ENCODE data around the gene SREK1.
A peak's percentile ranks its signal among the peaks of the same experiment; 100 is the strongest.

Gene SREK1

GRCh38 chr5:66168226-66168625 is 24.1 kb downstream of the SREK1 start:
- H3K9me2 ChIP-seq (ENCODE audit: low read depth, low read length), result no peaks in the 10 kb centered on the region
- peaks cover 64% of the 10 kb centered on the region for H3K4me1 ChIP-seq (ENCODE audit: insufficient read depth, low read length, severe bottlenecking)
- no peak overlapping the region for H2AFZ ChIP-seq (ENCODE audit: low read length)
- no peak overlapping the region for H3K4me2 ChIP-seq (ENCODE audit: low read length)
- H4K20me1 ChIP-seq (ENCODE audit: insufficient read depth, low read length), result no peaks in the 10 kb centered on the region
- peaks cover 56% of the 10 kb centered on the region for H3K36me3 ChIP-seq (ENCODE audit: insufficient read depth, low read length)
- H3K9me3 ChIP-seq (ENCODE audit: low read length), result no peaks in the 10 kb centered on the region
- H3K27ac ChIP-seq (ENCODE audit: low read depth, low read length, poor library complexity, severe bottlenecking), result peak overlapping the region; percentile 74
- no peaks in the 10 kb centered on the region; the same call in 1 of the 2 replicates for H3K79me2 ChIP-seq (ENCODE audit: insufficient read depth, low read length)
- H3F3A ChIP-seq (ENCODE audit: insufficient read depth, low read length), result peaks cover 7% of the 10 kb centered on the region
- no peak overlapping the region for H3K9ac ChIP-seq (ENCODE audit: low read length)
- TF ChIP-seq EZH2 (IDR thresholded peaks at IDR 0.05; ENCODE audit: borderline replicate concordance, low read length) (no peak), CTCF (IDR thresholded peaks at IDR 0.05; ENCODE audit: low read length) (no peak)
- H3K4me3 ChIP-seq (ENCODE audit: low read depth, low read length, poor library complexity, severe bottlenecking), result no peak overlapping the region
- H3K27me3 ChIP-seq (ENCODE audit: insufficient read depth, low read length), result no peaks in the 10 kb centered on the region

- H3K4me1 ChIP-seq (ENCODE audit: insufficient read depth, low read length, severe bottlenecking), result peaks cover 64% of the 10 kb centered on the region
- no peaks in the 10 kb centered on the region for H3K79me2 ChIP-seq (ENCODE audit: insufficient read depth, low read length)
- H3K27ac ChIP-seq (ENCODE audit: low read depth, low read length, poor library complexity, severe bottlenecking), result peak overlapping the region; percentile 74
- TF ChIP-seq CTCF (IDR thresholded peaks at IDR 0.05; ENCODE audit: low read length), result no peak
- TF ChIP-seq EZH2 (IDR thresholded peaks at IDR 0.05; ENCODE audit: borderline replicate concordance, low read length), result no peak
- H3K4me2 ChIP-seq (ENCODE audit: low read length), result peak overlapping the region; percentile 24; the same call in 1 of the 2 replicates
- no peaks in the 10 kb centered on the region for H3K9me3 ChIP-seq (ENCODE audit: low read length)
- H3F3A ChIP-seq (ENCODE audit: insufficient read depth, low read length), result peaks cover 7% of the 10 kb centered on the region
- H2AFZ ChIP-seq (ENCODE audit: low read length), result no peak overlapping the region
- no peaks in the 10 kb centered on the region for H4K20me1 ChIP-seq (ENCODE audit: insufficient read depth, low read length)
- H3K9me2 ChIP-seq (ENCODE audit: low read depth, low read length), result no peaks in the 10 kb centered on the region
- peaks cover 56% of the 10 kb centered on the region for H3K36me3 ChIP-seq (ENCODE audit: insufficient read depth, low read length)
- peak overlapping the region; percentile 27 for H3K4me3 ChIP-seq (ENCODE audit: low read depth, low read length, poor library complexity, severe bottlenecking)
- H3K27me3 ChIP-seq (ENCODE audit: insufficient read depth, low read length), result no peaks in the 10 kb centered on the region
- H3K9ac ChIP-seq (ENCODE audit: low read length), result no peak overlapping the region; the same call in 1 of the 2 replicates
Observed at GRCh38 chr5:66169534-66169933, 25.4 kb downstream of the SREK1 start.

GRCh38 chr5:66170195-66170919 is 26.3 kb downstream of the SREK1 start:
- TF ChIP-seq CTCF (IDR thresholded peaks at IDR 0.05; ENCODE audit: low read length), result no peak
- TF ChIP-seq EZH2 (IDR thresholded peaks at IDR 0.05; ENCODE audit: borderline replicate concordance, low read length), result no peak
- no peaks in the 10 kb centered on the region for H4K20me1 ChIP-seq (ENCODE audit: insufficient read depth, low read length)
- peaks cover 57% of the 10 kb centered on the region for H3K36me3 ChIP-seq (ENCODE audit: insufficient read depth, low read length)
- H3K79me2 ChIP-seq (ENCODE audit: insufficient read depth, low read length), result no peaks in the 10 kb centered on the region
- H3F3A ChIP-seq (ENCODE audit: insufficient read depth, low read length), result peaks cover 7% of the 10 kb centered on the region
- no peaks in the 10 kb centered on the region for H3K9me2 ChIP-seq (ENCODE audit: low read depth, low read length)
- H3K4me2 ChIP-seq (ENCODE audit: low read length), result no peak overlapping the region
- peak overlapping the region; percentile 74 for H3K27ac ChIP-seq (ENCODE audit: low read depth, low read length, poor library complexity, severe bottlenecking)
- no peak overlapping the region for H3K4me3 ChIP-seq (ENCODE audit: low read depth, low read length, poor library complexity, severe bottlenecking)
- H3K9me3 ChIP-seq (ENCODE audit: low read length), result no peaks in the 10 kb centered on the region
- no peaks in the 10 kb centered on the region for H3K27me3 ChIP-seq (ENCODE audit: insufficient read depth, low read length)
- no peak overlapping the region for H2AFZ ChIP-seq (ENCODE audit: low read length)
- H3K9ac ChIP-seq (ENCODE audit: low read length), result no peak overlapping the region
- peaks cover 60% of the 10 kb centered on the region for H3K4me1 ChIP-seq (ENCODE audit: insufficient read depth, low read length, severe bottlenecking)

Measured in OCI-LY1 (cell line).